ENCODE measurements around the gene CGAS. TPM values are rescaled to one million over a fixed set of nuclear protein-coding genes. Genes with fewer than 3 reads are reported as not detected.

The CGAS gene
- total RNA-seq, 1 experiment from 2014 or later: 35.0 TPM

DNA sequence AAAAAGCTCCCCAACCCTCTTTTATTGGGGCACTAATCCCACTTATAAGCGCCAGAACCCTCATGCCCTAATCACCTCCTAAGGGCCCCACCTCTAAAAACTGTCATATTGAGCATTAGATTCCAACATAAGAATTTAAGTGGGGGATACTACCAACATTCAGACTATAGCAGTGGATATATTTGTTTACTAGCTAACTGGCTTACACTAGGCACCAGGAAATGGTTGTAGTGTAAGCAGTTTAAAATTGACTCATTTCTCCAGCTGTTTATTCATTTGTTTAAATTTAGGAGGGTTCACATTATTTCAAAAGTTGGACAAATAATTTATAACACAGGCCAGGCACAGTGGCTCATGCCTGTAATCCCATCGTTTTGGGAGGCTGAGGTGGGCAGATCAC lies 32.3 kb upstream of the CGAS start:
- Mint-ChIP-seq H3K4me3 (ENCODE audit: low read depth, unreplicated experiment) (no peak overlapping the region), H3K9me3 (ENCODE audit: low read depth, unreplicated experiment) (no peaks in the 10 kb centered on the region), H3K27ac (ENCODE audit: unreplicated experiment) (no peak overlapping the region), H3K27me3 (ENCODE audit: unreplicated experiment) (no peaks in the 10 kb centered on the region), H3K4me1 (ENCODE audit: low read depth, unreplicated experiment) (no peaks in the 10 kb centered on the region), H3K36me3 (ENCODE audit: insufficient read depth, unreplicated experiment) (peaks cover 17% of the 10 kb centered on the region)
- intact Hi-C loops (cut with micrococcal nuclease; ENCODE audit: unreplicated experiment): no loop called here
- no peak for DNase-seq
- no TSS peak for BruUV-seq (replicated peaks)
- CTCF ChIA-PET: no interaction called here
- TF ChIP-seq CTCF (IDR thresholded peaks at IDR 0.05; ENCODE audit: unreplicated experiment): no peak

DNA sequence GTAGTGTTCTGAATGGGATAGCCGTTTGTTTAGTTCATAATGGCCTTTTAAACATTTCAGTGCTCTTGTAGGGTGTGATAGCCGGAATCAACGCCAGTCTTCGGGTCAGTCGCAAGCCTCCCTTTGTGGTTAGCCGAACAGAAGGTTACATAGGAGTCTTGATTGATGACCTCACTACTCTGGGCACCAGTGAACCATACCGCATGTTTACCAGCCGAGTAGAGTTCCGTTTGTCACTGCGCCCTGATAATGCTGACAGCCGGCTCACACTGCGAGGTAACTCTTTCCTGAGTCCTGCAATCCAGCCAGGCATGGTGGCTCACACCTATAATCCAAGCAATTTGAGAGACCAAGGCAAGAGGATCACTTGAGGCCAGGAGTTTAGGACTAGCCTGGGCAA lies 29.9 kb upstream of the CGAS start:
- Mint-ChIP-seq H3K4me3 (ENCODE audit: low read depth, unreplicated experiment) (no peak overlapping the region), H3K36me3 (ENCODE audit: insufficient read depth, unreplicated experiment) (peaks cover 27% of the 10 kb centered on the region), H3K27me3 (ENCODE audit: unreplicated experiment) (no peaks in the 10 kb centered on the region), H3K9me3 (ENCODE audit: low read depth, unreplicated experiment) (no peaks in the 10 kb centered on the region), H3K27ac (ENCODE audit: unreplicated experiment) (no peak overlapping the region), H3K4me1 (ENCODE audit: low read depth, unreplicated experiment) (no peaks in the 10 kb centered on the region)
- no peak for DNase-seq
- TF ChIP-seq CTCF (IDR thresholded peaks at IDR 0.05; ENCODE audit: unreplicated experiment): no peak
- intact Hi-C loops (cut with micrococcal nuclease; ENCODE audit: unreplicated experiment): no loop called here
- BruUV-seq (replicated peaks): no TSS peak
- CTCF ChIA-PET: no interaction called here

- no peaks in the 10 kb centered on the region for H3K27me3 Mint-ChIP-seq (ENCODE audit: unreplicated experiment)
- no peak for TF ChIP-seq CTCF (IDR thresholded peaks at IDR 0.05; ENCODE audit: unreplicated experiment)
- no peaks in the 10 kb centered on the region for H3K9me3 Mint-ChIP-seq (ENCODE audit: low read depth, unreplicated experiment)
- intact Hi-C loops (cut with micrococcal nuclease; ENCODE audit: unreplicated experiment): no loop called here
- no peak overlapping the region for H3K27ac Mint-ChIP-seq (ENCODE audit: unreplicated experiment)
- H3K36me3 Mint-ChIP-seq (ENCODE audit: insufficient read depth, unreplicated experiment): peaks cover 52% of the 10 kb centered on the region
- H3K4me3 Mint-ChIP-seq (ENCODE audit: low read depth, unreplicated experiment): no peak overlapping the region
- H3K4me1 Mint-ChIP-seq (ENCODE audit: low read depth, unreplicated experiment): no peaks in the 10 kb centered on the region
- no TSS peak for BruUV-seq (replicated peaks)
- DNase-seq: no peak
- CTCF ChIA-PET: interaction anchor here (0.7 kb wide), 1 partner anchor 186 kb away, joined by 10 read pairs; no protein-coding TSS in a partner anchor
Observed at GRCh38 chr6:73477407-73477806, 25.3 kb upstream of the CGAS start.

DNA sequence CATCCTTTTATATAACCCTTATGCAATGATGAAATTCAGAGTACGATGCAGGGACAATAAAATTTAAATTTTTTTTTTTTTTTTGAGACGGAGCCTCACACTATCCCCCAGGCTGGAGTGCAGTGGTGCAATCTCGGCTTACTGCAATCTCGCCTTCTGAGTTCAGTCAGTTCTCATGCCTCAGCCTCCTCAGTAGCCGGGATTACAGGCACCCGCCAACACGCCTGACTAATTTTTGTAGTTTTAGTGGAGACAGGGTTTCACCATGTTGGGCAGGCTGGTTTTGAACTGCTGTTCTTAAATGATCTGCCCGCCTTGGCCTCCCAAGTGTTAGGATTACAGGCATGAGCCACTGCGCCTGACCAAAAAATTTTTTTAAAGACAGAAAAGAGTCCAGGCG lies 24.6 kb upstream of the CGAS start:
- BruUV-seq (replicated peaks): no TSS peak
- no peak for TF ChIP-seq CTCF (IDR thresholded peaks at IDR 0.05; ENCODE audit: unreplicated experiment)
- Mint-ChIP-seq H3K4me1 (ENCODE audit: low read depth, unreplicated experiment) (no peaks in the 10 kb centered on the region), H3K27ac (ENCODE audit: unreplicated experiment) (no peak overlapping the region), H3K36me3 (ENCODE audit: insufficient read depth, unreplicated experiment) (peaks cover 57% of the 10 kb centered on the region), H3K4me3 (ENCODE audit: low read depth, unreplicated experiment) (no peak overlapping the region), H3K27me3 (ENCODE audit: unreplicated experiment) (no peaks in the 10 kb centered on the region), H3K9me3 (ENCODE audit: low read depth, unreplicated experiment) (no peaks in the 10 kb centered on the region)
- intact Hi-C loops (cut with micrococcal nuclease; ENCODE audit: unreplicated experiment): no loop called here
- DNase-seq: no peak
- CTCF ChIA-PET: interaction anchor here (0.7 kb wide), 2 partner anchors 163 to 185 kb away, joined by 6 to 10 read pairs; no protein-coding TSS in a partner anchor

All from Calu3 (cell line).